OCI-LY7 (cell line): Measurements from ENCODE around the gene NUDT16.
"Not testable (repeated sequence)": the region's sequence is repeated elsewhere in the genome, so short reads cannot be mapped to it uniquely, and the experiment has no call there.

Experiments
- EZH2phosphoT487 ChIP-seq: fragments of 200-600 bp; sonication (generic); IDR thresholded peaks from 2 replicates; pipeline ENCODE4 v1.6.1; 2018; ENCODE audit warnings: low read depth, borderline replicate concordance, mild to moderate bottlenecking, mixed run types, antibody characterized with exemption, low read length, moderate library complexity, mixed read lengths
- TF ChIP-seq, protein P1 (sequence below): fragments of 200-600 bp; sonication (generic); conservative IDR thresholded peaks from 2 replicates; pipeline ENCODE4 v1.5.1; 2014; ENCODE audit warnings: mild to moderate bottlenecking, antibody characterized with exemption, low read length, moderate library complexity, mixed read lengths

- TF ChIP-seq, protein P1, sequence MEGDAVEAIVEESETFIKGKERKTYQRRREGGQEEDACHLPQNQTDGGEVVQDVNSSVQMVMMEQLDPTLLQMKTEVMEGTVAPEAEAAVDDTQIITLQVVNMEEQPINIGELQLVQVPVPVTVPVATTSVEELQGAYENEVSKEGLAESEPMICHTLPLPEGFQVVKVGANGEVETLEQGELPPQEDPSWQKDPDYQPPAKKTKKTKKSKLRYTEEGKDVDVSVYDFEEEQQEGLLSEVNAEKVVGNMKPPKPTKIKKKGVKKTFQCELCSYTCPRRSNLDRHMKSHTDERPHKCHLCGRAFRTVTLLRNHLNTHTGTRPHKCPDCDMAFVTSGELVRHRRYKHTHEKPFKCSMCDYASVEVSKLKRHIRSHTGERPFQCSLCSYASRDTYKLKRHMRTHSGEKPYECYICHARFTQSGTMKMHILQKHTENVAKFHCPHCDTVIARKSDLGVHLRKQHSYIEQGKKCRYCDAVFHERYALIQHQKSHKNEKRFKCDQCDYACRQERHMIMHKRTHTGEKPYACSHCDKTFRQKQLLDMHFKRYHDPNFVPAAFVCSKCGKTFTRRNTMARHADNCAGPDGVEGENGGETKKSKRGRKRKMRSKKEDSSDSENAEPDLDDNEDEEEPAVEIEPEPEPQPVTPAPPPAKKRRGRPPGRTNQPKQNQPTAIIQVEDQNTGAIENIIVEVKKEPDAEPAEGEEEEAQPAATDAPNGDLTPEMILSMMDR: not testable (repeated sequence)
- TF ChIP-seq EZH2phosphoT487: not testable (repeated sequence)
These were observed 20.5 kb upstream of the NUDT16 start for GRCh38 chr3:131361066-131361463.
